ENCODE data around the gene NDRG3. TPM values are rescaled to one million over a fixed set of nuclear protein-coding genes. Genes with fewer than 3 reads are reported as not detected.

NDRG3 gene
- total and polyA plus RNA-seq, 2 of the 8 experiments (the other 6 are each of a cell fraction or from before 2014, with no cell fraction given): 25.7 to 32.3 TPM

- Histone ChIP-seq H3K27ac (ENCODE audit: low read depth, low read length) (no peak overlapping the region), H4K5ac (ENCODE audit: insufficient read length, low read depth, low read length) (no peak overlapping the region), H3K23me2 (ENCODE audit: low read depth, low read length) (peaks cover under 1% of the 10 kb centered on the region), H3K9me3 (ENCODE audit: insufficient read depth in 2 of 2, low read depth in 1 of 2, low read length in 1 of 2) (no peaks in the 10 kb centered on the region), H2BK20ac (ENCODE audit: low read length) (no peak overlapping the region), H2AK5ac (ENCODE audit: low read depth, low read length) (no peak overlapping the region), H3K4ac (replicated peaks; ENCODE audit: insufficient read length, low read depth, low read length) (no peak overlapping the region), H3K56ac (replicated peaks; ENCODE audit: insufficient read length, low read depth, low read length) (no peak overlapping the region), H3K4me2 (ENCODE audit: insufficient read depth in 1 of 2, low read depth in 2 of 2, low read length in 2 of 2) (no peak overlapping the region), H4K8ac (ENCODE audit: extremely low read depth, insufficient read depth, low read length) (no peak overlapping the region), H4K91ac (replicated peaks; ENCODE audit: insufficient read length, low read length) (no peak overlapping the region), H3K23ac (ENCODE audit: insufficient read length) (no peak overlapping the region), H4K20me1 (replicated peaks in 1 of 2; ENCODE audit: control insufficient read depth in 1 of 2, insufficient read depth in 2 of 2, low read length in 2 of 2) (no peaks in the 10 kb centered on the region), H3K18ac (ENCODE audit: extremely low read depth, low read length) (no peak overlapping the region; the same call in 1 of the 2 replicates), H3K14ac (ENCODE audit: insufficient read length) (no peak overlapping the region), H3K27me3 (replicated peaks in 1 of 4; ENCODE audit: control insufficient read depth in 3 of 4, extremely low read depth in 1 of 4, insufficient read depth in 3 of 4, low read length in 3 of 4) (no peaks in the 10 kb centered on the region), H2AFZ (ENCODE audit: low read length) (no peak overlapping the region), H3K4me1 (replicated peaks in 1 of 4; ENCODE audit: control insufficient read depth in 3 of 4, insufficient read depth in 4 of 4, low read length in 3 of 4) (peaks cover 0 to 2% (median 0%) of the 10 kb centered on the region in 4 experiments; a peak in 1 of 7 replicates), H2BK12ac (ENCODE audit: low read depth, low read length) (no peak overlapping the region), H2BK120ac (replicated peaks; ENCODE audit: low read depth, low read length) (no peak overlapping the region), H3K4me3 (ENCODE audit: extremely low read depth in 1 of 4, insufficient read depth in 2 of 4, low read depth in 3 of 4, low read length in 4 of 4) (no peak overlapping the region), H3K79me1 (ENCODE audit: low read depth, low read length) (no peaks in the 10 kb centered on the region), H2BK5ac (ENCODE audit: low read depth, low read length) (no peak overlapping the region), H3K9ac (replicated peaks in 1 of 4; ENCODE audit: extremely low read depth in 1 of 4, low read depth in 3 of 4, low read length in 3 of 4) (no peak overlapping the region), H3K79me2 (ENCODE audit: control insufficient read depth in 1 of 2, insufficient read depth in 2 of 2, low read length in 2 of 2) (no peaks in the 10 kb centered on the region), H2BK15ac (ENCODE audit: low read length) (no peak overlapping the region), H3K36me3 (ENCODE audit: control insufficient read depth in 2 of 4, insufficient read depth in 4 of 4, low read length in 3 of 4) (no peaks in the 10 kb centered on the region)
- TF ChIP-seq TAF7 (optimal IDR thresholded peaks at IDR 0.05; ENCODE audit: borderline replicate concordance, low read depth, low read length) (no peak), SP4 (IDR thresholded peaks at IDR 0.05; ENCODE audit: low read length) (no peak), SP1 (IDR thresholded peaks at IDR 0.05; ENCODE audit: low read depth, low read length) (no peak), KDM4A (IDR thresholded peaks at IDR 0.05; ENCODE audit: low read depth, low read length, severe bottlenecking) (no peak), SP2 (IDR thresholded peaks at IDR 0.05; ENCODE audit: low read length) (no peak)
- CTCF ChIA-PET (ENCODE audit: partially characterized antibody): interaction anchor here (1.0 to 2.2 kb wide), 3 partner anchors 21 to 146 kb away, joined by 3 to 5 read pairs (median 5); no protein-coding TSS in a partner anchor
- DNase-seq (ENCODE audit: low read depth in 1 of 2, low spot score in 2 of 2) (no peak), FAIRE-seq (no peak)
- POLR2A ChIA-PET (ENCODE audit: partially characterized antibody): interaction anchor here (0.8 kb wide), 1 partner anchor 56 kb away, joined by 3 read pairs; no protein-coding TSS in a partner anchor
- WGBS, 2 experiments (ENCODE audit: extremely low coverage in 1 of 2, insufficient coverage in 1 of 2, insufficient read length in 1 of 2, insufficient replicate concordance in 2 of 2, low coverage in 1 of 2, low lambda C conversion rate in 2 of 2, missing lambda C conversion rate in 1 of 2): 91% methylated on average over 3 of the region's 3 CpGs; no CpG with 5 or more reads in 1 of the 2 experiments
Measured at GRCh38 chr20:36778831-36779655, 33.2 kb upstream of the NDRG3 start.

Measured in H1 (cell line).